Brain microvascular endothelial cell (primary cell): ENCODE results near the gene CYP3A4.
"Not testable (repeated sequence)": the region's sequence is repeated elsewhere in the genome, so short reads cannot be mapped to it uniquely, and the experiment has no call there.

Experiments used
- DNase-seq: peaks from one replicate; pipeline ENCODE4 v3.0.0-alpha.2; 2020
- H3K27ac ChIP-seq: fragments of 250-450 bp; sonication (Bioruptor Pico); 2 replicates; pipeline ENCODE4 v1.5.1; 2020; ENCODE audit warnings: mild to moderate bottlenecking, moderate library complexity
- H3K27me3 ChIP-seq: fragments of 250-450 bp; sonication (Bioruptor Pico); replicated peaks from 2 replicates; pipeline ENCODE4 v1.5.1; 2020; ENCODE audit warnings: mild to moderate bottlenecking
- H3K36me3 ChIP-seq: fragments of 250-450 bp; sonication (Bioruptor Pico); replicated peaks from 2 replicates; pipeline ENCODE4 v1.5.1; 2020; ENCODE audit warnings: mild to moderate bottlenecking
- H3K4me3 ChIP-seq: 2 replicates; pipeline ENCODE4 v1.5.1; 2011; ENCODE audit warnings: low read depth, mild to moderate bottlenecking, control low read depth, low read length, moderate library complexity
- in situ Hi-C: cut with HindIII; loops from 2 replicates; pipeline ENCODE4 v1.10.0; 2017; ENCODE audit warnings: low sequenced_read_pairs, low pct_ligation_motif_present
- TF ChIP-seq, protein P1 (sequence below): IDR thresholded peaks from 2 replicates; pipeline ENCODE4 v1.5.1; 2011; ENCODE audit warnings: low read depth, mild to moderate bottlenecking, moderate library complexity, low read length, control low read depth, inconsistent platforms; ENCODE audit errors: missing control alignments

Gene CYP3A4

DNA sequence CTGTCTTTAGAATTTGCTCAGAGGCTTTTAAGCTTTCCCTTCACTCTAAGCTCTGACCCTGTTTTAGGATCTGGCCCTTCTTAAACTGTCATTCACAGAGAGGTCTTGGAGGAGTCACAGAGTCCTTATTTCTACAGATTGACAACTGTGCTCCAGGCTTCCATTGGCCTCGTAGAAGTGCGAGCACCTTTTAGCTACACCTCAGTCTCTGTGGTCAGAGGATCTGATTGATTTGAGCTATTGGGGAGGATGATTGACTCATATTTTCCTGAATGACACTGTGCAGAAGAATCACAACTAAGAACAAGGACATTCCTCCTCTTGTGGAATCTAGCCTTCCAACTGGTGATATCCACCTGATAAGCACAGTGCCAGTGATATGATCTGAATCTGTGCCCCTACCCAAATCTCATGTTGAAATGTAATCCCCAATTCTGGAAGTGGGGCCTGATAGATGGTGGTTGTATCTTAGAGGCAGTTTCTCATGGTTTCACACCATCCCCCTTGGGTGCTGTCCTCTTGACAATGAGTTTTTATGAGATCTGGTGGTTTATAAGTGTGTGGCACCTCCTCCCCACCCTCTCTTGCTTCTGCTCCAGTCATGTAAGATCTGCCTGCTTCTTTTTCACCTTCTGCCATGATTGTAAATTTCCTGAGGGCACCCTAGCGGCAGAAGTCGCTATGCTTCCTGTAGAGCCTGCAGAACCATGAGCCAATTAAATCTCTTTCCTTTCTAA, 52.2 kb downstream of the CYP3A4 start:
- no peak for DNase-seq
- in situ Hi-C loops = no loop called here
- Histone ChIP-seq H3K4me3 (no peak overlapping the region), H3K27ac (no peak overlapping the region), H3K27me3 (no peaks in the 10 kb centered on the region), H3K36me3 (no peaks in the 10 kb centered on the region)
- TF ChIP-seq, protein P1, sequence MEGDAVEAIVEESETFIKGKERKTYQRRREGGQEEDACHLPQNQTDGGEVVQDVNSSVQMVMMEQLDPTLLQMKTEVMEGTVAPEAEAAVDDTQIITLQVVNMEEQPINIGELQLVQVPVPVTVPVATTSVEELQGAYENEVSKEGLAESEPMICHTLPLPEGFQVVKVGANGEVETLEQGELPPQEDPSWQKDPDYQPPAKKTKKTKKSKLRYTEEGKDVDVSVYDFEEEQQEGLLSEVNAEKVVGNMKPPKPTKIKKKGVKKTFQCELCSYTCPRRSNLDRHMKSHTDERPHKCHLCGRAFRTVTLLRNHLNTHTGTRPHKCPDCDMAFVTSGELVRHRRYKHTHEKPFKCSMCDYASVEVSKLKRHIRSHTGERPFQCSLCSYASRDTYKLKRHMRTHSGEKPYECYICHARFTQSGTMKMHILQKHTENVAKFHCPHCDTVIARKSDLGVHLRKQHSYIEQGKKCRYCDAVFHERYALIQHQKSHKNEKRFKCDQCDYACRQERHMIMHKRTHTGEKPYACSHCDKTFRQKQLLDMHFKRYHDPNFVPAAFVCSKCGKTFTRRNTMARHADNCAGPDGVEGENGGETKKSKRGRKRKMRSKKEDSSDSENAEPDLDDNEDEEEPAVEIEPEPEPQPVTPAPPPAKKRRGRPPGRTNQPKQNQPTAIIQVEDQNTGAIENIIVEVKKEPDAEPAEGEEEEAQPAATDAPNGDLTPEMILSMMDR = no peak

DNA sequence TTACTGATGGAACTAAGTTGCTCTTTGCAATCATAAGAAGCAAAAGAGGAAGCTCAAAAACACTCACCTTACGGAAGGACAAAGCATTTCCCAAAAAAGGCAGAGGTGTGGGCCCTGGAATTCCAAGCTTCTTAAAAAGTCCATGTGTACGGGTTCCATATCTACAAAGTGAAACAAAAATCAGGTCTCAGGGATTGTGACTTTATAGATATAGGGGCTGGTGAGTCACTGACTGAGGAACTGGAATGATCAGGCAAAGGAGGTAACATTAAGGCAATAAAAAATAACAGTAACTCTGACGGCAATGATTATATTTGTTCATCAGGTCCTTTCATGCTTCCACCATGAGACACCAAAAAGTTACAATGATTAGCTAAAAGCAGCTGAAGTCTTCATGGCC, 53.0 kb downstream of the CYP3A4 start:
- Histone ChIP-seq H3K36me3 (no peaks in the 10 kb centered on the region), H3K4me3 (no peak overlapping the region), H3K27ac (no peak overlapping the region), H3K27me3 (no peaks in the 10 kb centered on the region)
- no peak for DNase-seq
- TF ChIP-seq, protein P1 = no peak
- in situ Hi-C loops = no loop called here

DNA sequence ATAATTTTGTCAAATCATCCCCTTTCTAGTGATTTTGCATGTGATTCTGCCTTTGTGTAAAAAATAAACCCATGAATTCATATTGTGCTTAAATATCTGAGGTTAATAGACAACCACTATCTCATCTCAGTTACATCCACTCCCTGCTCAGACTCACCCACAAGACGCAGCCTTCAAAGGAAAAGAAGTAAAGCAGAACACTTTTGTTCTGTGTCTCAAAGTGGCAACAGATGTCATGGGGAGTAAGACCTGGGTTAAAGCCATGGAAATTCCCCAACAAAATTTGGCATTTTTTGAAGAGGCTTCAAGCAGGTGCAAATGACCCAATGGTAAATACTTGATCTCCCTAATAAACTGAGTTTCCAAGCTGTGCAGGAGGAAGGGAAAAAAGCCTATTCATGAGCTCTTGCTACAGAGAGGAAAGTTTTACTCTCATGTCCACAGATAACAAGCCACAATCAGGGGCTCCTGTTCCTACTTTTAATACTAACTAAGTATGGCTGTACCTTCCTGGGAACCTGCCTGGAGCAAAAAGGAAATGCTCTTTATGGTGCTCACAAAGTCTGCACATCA, 53.7 kb downstream of the CYP3A4 start:
- H3K27ac ChIP-seq = no peak overlapping the region
- H3K36me3 ChIP-seq = no peaks in the 10 kb centered on the region
- in situ Hi-C loops = no loop called here
- TF ChIP-seq, protein P1 = no peak
- no peak for DNase-seq
- no peaks in the 10 kb centered on the region for H3K27me3 ChIP-seq
- no peak overlapping the region for H3K4me3 ChIP-seq

DNA sequence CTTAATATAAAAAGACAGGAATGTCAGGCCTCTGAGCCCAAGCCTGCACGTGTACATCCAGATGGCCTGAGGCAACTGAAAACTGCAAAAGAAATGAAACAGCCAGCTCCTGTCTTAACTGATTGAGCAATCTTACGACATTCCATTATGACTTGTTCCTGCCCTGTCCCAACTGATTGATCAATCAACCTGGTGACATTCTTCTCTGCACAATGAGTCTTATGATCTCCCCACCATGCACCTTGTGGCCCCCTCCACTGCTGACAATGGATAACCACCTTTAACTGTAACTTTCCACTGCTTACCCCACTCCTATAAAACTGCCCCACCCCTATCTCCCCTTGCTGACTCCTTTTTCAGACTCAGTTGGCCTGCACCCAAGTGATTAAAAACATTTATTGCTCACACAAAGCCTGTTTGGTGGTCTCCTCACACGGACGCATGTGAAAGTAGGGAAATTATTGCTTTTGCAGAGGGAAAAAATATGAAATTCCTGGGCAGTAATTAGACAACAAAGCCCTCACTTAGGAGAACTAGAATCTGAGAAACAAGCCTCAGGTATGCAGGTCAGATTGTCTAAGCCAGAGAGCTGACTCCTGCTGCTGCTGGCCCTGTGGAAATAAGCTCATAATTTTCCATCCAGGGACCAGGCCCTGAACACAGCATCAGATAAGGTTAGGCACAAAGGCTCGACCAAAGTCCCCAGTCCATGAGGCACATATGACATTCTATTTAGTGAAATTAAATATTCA, 54.3 kb downstream of the CYP3A4 start:
- TF ChIP-seq, protein P1 = no peak
- in situ Hi-C loops = no loop called here
- Histone ChIP-seq H3K27me3 (no peaks in the 10 kb centered on the region), H3K4me3 (no peak overlapping the region), H3K36me3 (no peaks in the 10 kb centered on the region), H3K27ac (no peak overlapping the region)
- no peak for DNase-seq

DNA sequence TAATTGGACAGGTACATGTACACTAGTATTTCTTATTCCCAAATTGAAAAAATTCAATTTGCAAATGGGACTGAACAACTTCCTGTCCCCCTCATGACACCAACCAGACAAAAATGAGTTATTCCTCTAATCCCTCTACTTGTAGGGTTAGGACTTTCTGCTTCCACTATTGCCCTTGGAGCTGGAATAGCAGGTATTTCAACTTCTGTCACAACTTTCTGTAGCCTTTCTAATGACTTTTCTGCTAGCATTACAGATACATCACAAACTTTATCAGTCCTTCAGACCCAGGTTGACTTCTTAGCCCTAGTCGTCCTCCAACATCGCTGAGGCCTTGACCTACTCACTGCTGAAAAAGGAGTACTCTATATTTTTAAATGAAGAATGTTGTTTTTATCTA, 55.4 kb downstream of the CYP3A4 start:
- in situ Hi-C loops = no loop called here

DNA sequence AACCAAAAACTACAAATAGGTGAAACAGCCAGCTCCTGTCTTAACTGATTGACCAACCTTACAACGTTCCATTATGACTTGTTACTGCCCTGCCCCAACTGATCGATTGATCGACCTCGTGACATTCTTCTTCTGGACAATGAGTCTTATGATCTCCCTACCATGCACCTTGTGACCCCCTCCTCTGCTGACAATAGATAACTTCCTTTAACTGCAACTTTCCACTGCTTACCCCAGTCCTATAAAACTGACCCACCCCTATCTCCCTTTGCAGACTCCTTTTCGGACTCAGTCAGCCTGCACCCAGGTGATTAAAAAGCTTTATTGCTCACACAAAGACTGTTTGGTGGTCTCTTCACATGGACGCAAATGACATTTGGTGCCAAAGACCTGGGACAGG, 60.8 kb downstream of the CYP3A4 start:
- DNase-seq, H3K4me3 ChIP-seq, H3K27me3 ChIP-seq, in situ Hi-C loops, H3K27ac ChIP-seq, H3K36me3 ChIP-seq: not testable (repeated sequence)

More for the DNA sequence above, 55.4 kb downstream of the CYP3A4 start:
- no peak overlapping the region for H3K27ac ChIP-seq
- TF ChIP-seq, protein P1 = no peak
- no peaks in the 10 kb centered on the region for H3K36me3 ChIP-seq
- H3K27me3 ChIP-seq = no peaks in the 10 kb centered on the region
- no peak overlapping the region for H3K4me3 ChIP-seq
- DNase-seq = no peak
